HG02678 (cell line): ENCODE data around the gene PAFAH2.

Source experiments
- ATAC-seq: cut with Tn5 transposase; IDR thresholded peaks from one replicate; pipeline ENCODE4 v1.9.1; 2021; ENCODE audit warnings: mild to moderate bottlenecking, moderate library complexity; ENCODE audit not compliant: unreplicated experiment

The PAFAH2 gene

GRCh38 chr1:26015358-26015757 lies 17.5 kb upstream of the PAFAH2 start:
- ATAC-seq = no peak

DNA sequence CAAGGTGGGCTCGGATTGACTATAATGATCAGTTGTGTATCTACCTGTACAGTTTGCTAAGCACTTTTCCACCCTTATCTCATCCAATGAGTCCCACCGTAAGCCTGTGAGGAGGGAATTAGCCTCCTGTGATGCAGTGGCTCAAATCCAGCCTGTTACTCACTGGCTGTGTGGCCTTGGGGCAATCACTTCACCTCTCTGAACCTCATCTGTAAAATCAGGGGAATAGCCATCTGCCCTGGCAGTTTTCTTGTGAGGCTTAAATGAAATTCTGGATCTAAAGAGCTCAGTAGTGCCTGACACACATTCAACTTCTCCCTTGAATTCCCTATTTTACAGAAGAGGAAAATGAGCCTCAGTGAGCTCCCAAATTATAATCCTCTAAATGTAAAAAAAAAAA lies 16.3 kb upstream of the PAFAH2 start:
- no peak for ATAC-seq

- no peak for ATAC-seq
Observed at GRCh38 chr1:26012864-26013263, 15.0 kb upstream of the PAFAH2 start.

DNA sequence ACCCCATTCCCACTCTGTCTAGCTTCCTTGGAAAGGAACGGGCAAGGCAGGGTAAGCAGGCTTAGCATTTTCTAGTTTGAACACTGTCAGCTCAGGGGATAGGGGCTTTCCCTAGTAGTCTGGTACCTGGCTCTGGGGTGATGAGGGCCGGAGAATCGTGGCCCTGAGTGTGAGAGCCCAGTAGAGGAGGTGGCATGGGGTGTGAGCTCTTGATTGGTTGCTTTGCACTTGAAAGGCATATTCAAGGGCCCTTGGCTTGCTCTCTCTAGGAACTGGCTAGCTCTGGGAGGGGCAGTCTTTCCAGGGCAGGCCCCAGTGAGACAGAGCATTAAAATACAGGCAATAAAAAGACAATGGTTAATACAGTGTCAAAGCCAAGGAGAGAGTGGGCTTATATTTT lies 13.0 kb upstream of the PAFAH2 start:
- ATAC-seq = no peak

- ATAC-seq = no peak
Observed at GRCh38 chr1:26009796-26010447, 12.1 kb upstream of the PAFAH2 start.

- ATAC-seq = no peak
Observed at GRCh38 chr1:26006710-26007109, 8.8 kb upstream of the PAFAH2 start.

DNA sequence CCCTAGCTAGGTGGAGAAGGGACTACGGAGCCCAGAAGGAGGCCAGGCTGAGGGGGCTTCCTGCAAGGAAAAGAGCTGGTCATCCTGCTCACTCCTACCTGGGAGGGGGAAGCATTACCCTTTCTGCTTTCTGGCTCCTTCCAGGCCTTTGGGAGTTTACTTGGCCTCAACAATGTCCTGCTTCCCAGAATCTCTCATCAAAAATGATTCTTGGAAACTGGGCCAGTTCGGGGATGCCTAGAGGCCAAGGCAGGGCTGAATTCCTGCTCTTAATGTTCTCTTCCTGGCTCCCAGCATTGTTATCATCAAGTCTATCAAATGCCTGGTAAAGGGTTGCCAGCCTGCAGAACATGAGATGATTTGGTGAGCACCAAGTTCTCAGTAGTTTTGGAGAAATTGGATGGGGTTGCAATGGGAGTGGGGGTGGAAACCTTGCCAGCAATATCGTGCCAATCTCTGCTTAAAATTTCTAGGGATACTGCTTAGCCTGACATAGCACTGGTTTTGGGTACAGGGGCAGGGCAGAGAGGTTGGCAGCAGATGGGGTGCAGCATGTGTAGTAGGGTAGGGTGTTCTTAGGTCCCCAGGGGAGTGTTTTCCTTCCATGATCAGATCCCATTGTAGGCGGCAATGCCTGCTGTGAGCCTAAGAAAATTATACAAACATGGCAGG lies 7.7 kb upstream of the PAFAH2 start:
- ATAC-seq = no peak

- no peak for ATAC-seq
Observed at GRCh38 chr1:26003756-26004155, 5.9 kb upstream of the PAFAH2 start.

- ATAC-seq = no peak
Observed at GRCh38 chr1:26003262-26003661, 5.4 kb upstream of the PAFAH2 start.

DNA sequence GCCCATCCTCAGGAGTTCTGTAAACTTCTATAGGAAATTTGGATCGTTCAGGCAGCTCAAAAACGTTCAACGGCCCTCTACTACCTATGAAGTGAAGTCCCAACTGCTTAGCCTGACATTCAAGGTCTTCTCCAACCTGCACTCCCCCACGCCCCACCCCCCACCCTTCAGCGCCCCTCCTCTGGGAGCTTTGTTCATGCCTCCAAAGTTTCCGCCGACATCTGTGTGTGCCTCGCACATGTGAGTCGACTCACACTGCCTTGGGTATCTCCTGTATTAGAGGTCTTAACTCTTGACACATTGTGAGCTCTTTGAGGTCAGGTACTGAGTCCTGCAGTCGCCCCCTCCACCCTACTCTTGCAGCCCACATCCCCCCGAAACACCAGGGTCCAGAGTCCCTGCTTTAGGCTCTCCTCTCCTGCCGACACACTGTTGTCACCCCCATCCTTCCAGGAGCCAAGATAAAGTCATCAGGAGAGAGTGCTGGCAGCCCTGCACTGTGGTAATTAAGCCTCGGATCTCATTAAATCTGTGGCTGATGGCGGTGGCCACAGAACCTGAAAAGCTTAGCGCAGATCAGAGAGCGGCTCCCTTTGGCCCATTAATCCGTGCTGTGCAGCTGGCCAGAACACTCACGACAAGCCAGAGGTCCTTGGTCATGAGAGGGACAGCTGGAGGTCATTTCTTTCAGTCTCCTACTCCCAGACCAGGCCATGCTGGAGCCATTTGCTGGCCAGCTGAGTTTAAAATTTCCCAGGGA lies 1.4 kb upstream of the PAFAH2 start:
- ATAC-seq = no peak

- no peak for ATAC-seq
Observed at GRCh38 chr1:25996966-25997827, 666 bp downstream of the PAFAH2 start.

GRCh38 chr1:25994402-25995150 lies 3.3 kb downstream of the PAFAH2 start:
- ATAC-seq = no peak

DNA sequence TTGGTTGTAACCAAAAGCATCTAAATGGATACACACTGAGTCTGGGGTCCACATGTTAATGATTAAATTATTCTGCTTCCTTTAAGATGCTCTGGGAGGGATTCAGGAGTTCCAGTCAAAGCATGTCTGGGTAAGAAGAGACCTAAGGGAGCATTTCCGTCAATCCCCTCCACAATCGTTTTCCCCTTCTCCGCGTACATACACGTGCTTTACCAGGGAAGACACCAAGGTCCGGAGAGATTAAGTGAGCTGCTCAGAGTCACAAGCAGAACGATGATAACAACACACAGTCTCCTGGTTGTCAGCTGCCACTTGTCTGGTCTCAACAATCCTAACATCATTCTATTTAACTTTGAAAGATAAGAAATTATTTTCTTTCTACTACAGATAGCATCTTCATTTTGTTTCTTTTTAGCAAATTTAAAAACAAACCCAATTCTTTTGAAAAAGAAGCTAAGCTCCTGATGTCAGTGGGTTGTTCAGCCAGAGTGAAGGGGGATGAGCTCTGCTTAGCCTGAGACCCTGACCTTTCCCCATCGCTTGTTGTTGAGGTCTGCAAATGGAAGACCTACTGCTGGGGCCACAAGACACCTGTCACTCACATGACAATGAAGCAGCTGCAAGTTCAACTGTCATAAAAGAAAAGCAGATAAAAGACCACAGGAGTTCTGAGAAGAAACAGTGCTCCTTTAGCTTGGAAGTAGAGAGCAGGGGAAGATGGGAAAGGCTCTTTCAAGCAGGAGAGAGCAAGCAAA lies 4.5 kb downstream of the PAFAH2 start:
- ATAC-seq = no peak

- no peak for ATAC-seq
Observed at GRCh38 chr1:25992689-25993171, 5.1 kb downstream of the PAFAH2 start.

DNA sequence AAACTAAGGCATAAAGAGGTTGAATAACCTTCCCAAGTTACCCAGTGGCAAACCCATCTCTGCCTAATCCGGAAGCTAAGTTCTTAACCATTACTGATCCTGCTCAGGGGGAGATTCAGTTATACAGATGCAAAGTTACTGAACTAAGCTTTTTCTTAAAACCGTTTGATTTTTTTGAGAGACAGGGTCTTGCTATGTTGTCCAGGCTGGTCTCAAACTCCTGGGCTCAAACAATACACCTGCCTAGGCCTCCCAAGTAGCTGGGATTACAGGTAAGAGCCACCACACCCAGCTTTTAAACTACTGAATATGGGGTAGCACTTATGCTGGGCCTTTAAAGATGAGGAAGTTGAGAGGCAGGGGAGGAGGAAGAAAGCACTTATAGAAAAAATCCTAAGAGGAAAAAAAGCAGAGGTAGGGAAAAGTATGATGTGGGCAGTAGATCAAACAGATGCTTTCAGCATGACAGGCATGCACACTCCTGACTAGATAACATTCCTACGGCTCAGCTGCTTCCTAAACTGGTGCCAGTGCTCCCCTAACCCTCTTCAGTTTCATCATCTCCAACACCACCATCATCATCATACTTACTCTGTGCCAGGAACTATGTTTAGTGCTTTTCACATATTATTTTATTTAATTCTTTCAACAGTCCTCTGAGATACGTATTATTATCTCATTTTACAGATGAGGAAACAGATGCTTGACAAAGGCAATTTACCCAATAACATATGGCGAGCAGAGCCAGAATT lies 5.8 kb downstream of the PAFAH2 start:
- no peak for ATAC-seq

DNA sequence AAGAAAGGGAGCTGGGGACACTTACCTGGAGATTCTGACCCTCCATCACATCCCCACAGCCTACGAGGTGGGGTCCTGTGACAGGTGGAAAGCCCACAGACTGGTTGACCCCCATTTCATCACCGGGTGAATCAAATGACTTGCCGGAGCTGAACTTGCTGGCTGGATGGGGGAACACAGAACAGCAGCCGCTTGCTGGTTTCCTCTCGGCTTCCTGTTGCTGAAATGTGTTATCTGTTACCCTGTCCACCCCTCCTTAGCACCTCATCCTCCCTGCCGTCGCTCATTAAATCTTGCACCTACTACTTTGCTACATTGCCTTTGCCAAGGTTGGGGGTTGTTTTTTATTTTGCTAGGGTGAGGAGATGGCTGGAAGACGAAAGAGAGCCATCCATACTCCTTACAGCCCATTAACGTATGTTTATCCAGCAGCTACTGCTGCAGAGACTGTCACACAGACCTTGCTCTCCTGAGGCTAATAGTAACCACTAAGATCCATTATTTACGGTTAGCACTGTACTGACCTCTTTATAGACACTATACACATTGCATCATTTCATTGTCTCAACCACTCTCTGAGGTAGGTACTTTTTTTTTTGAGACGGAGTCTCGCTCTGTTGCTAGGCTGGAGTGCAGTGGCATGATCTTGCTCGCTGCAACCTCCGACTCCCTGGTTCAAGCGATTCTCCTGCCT lies 7.0 kb downstream of the PAFAH2 start:
- no peak for ATAC-seq

DNA sequence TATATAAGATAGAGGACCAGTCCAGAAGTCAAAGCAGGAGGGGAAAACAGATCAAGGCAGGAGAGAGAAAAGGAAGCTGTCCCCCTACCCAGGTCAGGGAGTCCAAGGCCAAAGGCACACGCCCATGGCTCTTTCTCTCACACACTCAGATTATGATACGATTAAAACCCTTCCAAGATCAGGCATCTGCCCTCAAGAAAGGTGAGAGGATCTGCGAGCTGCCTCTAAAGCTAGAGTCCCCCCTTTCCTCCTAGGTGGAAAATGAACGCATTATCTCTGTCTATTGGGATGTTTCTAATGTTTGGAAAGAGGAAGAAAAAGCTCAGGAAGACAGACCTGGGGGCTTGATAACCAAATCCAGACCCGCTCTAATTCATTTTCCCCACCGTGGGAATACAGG lies 7.6 kb downstream of the PAFAH2 start:
- ATAC-seq = no peak
